Glomerular visceral epithelial cell (primary cell): ENCODE data around the gene PPARA.

Experiments
- DNase-seq: peaks from one replicate; pipeline ENCODE4 v3.0.0-alpha.2; 2016; ENCODE audit errors: extremely low spot score

PPARA gene

DNA sequence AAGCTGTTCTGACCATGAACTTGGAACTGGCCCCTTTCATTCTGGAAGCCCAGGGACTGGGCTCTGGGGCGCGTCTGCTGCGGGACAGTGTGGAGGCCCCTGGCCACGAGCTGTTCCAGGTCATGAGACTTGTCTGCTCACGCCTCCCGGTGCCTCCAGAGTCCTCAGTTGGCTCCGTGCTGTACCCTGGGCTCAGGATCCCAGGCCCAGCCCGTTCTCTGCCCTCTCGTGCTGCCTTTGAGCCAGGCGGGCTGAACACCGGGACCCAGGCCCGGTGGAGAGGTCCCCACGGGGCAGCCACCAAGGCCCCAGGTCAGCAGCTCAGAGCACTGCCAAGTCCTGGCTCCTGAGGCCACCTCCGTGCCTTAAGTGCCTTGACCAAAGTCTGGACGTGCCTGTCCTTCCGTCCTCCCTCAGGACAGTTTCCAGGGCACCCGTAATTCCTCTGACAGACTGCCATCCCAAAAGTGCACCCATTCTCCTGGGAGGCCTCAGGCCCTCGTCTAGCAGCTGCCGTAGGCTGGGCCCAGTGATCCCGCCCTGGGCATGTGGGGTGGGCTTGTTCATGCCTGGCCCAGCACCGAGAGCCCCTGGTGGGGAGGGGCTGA, 36.3 kb upstream of the PPARA start:
- DNase-seq = no peak

DNA sequence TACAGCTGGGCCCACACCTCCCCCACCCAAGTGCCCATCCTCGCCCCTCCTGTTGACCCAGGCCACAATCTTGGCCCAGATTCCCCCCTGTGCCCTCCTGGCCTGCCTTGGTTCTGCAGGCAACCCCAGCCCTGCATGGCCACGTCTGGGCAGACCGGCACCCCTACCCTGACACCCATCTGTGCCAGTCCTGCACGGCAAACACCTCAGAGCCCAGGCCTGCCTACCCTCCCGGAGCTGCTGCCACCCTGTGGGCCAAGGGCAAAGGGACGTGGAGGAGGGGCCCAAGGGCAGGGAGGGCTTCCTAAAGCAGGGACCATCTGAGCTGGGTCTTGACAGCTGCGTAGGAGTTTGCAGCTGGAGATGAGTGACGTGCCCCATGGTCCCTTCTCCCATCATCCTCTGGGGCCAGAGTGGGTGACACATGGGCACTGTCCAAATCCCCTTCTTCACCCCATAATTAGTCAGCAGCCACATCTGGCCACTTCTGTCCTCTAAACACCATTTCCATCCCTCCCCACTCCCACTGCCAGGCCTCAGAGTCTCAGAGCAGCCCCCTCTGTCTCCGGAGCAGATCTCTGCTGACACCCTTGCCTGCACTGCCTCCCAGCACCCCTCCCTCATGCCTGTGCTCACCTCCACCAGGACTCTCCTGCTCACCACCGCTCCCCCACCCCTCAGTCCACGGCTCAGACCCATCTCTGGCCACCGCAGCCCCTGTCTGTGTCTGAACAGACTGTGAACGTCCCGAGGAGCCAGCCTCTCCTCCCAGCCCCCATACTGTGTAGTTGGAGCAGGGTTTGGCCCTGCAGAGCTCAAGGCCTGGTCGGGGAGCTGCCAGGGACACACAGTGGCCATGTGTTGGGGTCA, 35.6 kb upstream of the PPARA start:
- no peak for DNase-seq

DNA sequence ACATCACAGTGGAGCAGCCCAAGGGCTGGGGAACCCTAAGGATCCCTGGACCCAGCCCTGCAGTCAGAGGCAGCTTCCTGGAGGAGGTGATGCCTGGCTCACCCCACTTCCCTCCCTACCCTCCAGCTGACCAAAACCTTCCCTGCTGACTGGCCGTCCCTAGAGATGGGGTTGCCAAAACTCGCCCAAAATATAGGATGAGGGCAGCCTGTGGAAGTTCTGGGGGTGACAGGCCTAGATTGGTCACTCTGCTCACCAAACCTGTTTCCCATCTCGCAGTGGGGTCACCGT, 35.0 kb upstream of the PPARA start:
- no peak for DNase-seq

DNA sequence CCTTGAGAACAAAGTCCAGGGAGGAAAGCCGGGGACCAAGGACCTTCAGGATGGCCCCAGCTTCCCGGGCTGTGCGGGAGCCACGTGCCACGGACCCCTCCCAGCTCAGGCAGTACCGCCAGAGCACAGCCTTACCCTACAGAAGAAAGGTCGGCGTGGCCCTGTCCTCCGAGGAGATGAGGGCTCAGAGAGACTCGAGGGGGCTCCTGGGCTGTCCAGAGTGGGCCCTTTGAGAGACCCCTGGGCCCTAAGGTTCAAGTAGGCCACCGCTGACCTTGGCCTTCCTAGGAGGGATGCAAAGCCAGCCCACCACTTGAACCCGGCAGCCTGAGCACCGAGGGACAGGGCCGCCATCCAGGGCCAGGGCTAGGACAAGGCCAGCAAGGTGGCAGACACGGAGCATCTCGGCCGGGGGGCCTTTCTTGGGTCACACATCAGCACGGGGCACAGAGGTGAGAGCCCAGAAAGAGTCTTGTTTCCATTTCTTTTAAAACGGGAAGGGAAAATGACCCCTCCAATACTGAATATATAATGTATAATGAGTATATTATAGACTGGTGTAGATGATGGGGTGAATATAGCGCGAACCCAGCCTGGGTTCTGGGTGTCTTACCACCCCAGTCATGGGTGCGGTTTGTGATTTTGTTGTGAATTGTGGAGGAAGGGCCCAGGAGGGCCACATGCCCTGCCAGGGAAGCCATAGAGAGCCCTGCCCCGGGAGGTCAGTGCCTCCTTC, 34.4 kb upstream of the PPARA start:
- no peak for DNase-seq

DNA sequence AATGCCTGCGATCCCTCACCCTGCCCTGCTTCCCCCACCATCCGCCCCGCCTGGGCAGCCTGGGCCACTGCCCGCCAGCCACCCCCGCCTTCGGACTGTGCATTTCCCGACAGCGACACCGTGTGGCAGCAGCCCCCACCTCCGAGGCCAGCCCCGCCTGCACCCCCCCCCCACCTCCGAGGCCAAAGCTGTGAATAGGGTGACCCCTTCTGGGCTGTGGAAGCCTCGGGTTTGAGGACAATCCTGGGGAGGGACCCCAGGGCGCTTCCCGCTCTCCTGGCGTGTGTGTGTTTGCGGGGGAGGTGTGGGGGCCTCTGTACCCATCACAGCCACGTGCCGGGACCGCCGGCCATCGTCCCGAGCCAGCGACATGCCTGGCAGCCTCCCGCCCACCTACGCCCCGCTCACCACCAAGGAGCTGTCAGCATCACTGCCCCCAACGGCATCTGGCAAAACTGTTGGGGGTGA, 33.8 kb upstream of the PPARA start:
- DNase-seq = peak; percentile 90

DNA sequence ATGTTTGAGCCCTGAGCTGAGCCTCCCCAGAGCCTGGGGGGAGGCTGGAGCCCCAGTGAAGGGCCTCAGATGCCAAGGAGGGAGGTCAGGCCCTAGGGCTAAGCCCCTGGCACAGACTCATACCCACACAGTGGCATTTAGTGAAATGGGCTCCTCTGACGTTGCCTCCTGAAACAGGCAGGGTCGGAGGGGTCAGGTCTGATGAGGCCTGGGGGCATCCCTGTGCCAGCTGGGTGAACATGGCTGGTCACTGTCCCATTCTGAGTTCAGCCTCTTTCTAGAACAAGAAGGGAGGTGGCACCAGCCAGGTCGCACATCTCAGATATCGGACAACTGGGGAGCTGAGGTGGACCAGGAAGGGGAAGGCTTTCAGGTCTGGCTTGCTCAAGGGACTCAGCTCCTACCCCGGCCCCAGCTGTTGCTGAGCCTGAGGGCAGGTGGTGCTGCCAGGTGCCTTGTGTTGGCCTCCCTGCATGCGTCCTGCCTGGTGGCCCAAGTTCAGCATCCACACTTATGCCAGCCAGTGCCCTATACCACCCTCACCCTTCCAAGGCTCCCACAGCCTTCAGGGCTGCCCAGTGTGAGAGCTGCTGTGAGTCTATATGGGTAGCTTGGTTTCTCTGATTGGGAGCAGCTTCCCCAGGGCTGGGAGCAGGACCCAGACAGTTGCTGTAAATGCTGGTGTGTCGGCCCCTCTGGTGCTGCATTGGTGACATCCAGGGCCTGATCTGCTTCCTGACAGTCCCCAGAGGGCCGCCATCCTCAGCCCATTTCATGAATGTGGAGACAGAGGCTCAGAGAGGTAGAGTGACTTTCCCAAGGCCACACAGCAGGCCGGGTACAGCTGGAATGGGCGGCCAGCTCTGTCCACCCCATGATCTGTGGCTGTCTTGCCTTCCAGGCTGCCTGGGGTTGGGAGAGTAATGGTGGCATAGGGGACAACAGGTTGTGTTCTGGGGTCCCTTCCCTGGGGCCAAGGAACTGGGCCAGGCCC, 32.8 kb upstream of the PPARA start:
- DNase-seq = no peak

DNA sequence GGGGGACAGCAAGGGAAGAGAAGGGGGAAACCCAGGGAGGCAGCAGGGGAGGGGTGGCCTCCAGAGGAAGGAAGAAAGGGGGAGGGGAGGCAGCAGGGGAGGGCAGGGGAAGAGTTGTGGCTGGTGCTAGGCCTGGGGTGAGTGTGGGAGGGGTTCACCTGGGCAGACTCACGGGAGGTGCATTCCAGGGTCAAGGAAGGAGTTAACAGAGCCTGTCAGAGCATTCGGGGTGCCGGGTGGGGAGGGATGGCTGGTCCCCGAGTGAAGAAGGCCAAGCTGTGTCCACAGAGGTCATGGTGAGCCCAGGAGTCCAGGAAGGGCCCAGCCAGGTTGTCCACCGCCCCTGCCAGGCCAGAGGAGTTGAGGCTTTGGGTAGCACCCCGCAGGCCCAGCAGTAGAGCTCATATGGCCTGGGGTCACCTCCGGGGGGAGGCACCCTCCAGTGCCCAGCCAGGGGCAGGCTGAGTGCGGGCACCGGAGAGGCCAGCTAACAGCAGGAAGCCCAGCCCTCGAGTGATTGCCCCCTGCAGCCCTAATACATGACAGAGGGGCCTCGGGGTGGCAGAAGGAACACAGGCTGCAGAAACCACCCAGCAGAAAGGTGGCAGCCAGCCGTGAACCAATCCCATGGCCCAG, 31.1 kb upstream of the PPARA start:
- no peak for DNase-seq

DNA sequence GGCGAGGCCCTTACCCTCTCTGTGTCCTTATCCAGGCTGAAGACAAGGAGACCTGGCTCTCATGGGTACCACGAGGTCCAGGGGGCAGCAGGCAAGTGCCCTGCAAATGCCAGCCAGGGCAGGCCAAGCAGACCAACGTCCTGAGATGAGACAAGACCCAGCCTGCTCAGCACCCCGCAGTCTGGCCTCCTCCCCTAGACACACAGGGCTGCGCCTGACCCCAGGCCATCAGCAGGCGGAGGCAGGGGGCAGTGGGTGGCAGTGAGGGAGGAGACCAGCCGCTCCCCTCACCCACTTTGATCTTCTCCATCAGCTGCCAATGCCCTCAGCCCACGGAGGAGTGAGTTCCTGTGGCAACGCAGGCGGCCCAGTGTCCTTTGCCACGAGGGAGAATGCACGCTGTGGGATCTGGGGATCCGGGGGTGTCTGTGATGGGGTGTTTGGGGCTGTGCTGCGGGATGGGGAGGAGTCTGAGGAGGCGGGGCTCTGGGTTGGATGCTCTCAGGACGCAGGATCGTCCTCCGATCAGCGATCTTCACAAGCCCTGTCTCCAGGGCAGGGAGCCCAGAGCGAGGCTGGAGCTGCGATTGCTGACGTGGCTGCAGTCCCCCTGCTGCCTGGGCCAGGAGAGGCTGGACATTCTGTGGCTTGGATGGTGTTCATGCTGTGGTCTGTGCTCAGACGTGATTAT, 30.5 kb upstream of the PPARA start:
- DNase-seq = no peak

DNA sequence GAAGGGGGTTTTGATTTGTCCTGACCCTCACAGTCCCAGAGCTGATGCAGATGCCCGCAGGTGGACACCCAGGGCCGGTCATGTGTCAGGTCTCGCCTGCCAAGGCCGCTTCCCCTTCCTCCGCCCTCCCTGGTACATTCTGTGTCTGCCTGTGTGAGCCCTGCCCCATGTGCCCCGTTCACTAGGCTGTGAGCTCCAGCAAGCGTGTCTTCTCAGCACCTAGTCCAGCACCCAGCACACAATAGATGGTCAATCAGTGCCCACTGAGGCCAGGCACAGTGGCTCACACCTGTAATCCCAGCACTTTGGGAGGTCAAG, 29.9 kb upstream of the PPARA start:
- no peak for DNase-seq

DNA sequence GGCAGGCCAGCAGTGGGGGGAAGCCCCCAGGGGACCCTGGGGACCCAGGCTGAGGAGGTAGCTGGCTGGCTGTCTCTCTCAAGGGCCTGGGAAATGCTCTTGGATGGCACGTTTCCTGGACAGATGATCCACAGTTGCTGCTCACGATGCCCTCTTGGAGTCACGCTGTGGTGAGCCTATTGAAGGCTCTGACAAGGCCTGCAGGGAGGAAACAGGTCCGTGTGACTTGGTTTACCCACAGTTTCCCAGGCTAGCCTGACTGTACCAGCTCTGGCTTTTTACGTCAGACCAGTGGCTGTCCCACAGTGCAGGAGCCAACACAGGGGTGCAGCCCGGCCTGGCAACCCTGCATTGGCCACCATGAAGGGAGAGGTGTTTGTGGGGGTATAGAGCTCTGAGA, 29.2 kb upstream of the PPARA start:
- DNase-seq = no peak

DNA sequence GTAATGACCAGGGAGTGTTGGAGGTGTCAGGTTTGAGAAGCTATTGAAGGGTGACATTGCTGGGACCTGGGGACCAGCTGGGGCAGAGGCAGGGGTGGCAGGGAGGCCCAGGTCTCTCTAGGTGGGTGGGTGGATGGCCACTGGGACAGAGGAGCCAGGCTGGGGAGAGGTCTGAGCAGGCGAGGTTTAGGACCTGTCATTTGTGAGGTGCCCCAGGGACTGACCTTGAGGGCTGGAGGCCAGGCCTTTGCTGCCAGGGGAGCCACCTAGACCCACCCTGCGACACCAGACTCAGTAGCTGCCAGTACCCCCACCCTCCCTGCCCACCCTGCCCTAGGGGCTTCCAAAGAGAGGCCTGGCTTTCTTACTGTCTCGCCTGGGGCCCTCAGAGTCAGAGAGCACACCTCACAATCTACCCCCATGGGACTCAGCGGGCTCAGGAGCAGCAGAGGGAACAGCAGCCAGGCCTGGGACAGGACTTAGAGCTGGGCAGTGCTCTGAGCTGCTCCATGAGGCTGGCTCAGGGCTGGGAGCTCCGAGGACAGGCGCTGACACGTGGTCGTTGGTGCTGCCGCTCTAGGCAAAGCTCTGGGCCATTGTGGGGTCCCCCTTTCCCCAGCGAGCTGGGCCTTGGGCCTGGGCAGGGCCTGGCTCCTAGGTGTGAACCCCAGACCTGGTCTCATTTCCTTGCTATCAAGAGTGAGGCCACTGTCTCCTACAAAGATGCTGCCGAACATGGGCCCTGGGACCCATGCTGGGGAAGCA, 28.6 kb upstream of the PPARA start:
- DNase-seq = no peak

DNA sequence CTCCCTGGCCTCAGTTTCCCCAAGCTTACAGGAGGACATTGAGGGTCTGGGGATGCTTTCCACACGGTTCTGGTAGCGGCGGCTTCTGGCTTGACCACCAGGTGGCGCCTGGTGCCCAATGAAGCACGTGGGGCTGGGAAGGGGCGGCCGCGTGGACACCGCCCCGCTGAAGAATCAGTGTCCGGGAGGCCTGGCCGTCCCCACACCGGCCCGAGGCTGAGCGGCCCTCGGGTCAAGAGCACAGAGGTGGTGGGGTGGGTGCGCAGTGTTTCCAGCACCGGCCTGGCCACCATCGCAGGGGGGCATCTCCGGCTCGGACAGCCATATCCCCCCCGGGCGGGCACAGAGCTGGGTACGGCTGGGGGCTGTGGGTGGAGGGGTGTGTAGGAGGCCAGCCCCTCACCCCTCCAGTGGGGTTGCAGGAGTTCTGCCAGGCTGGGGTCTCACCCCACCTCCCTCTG, 27.8 kb upstream of the PPARA start:
- peak; percentile 66 for DNase-seq

DNA sequence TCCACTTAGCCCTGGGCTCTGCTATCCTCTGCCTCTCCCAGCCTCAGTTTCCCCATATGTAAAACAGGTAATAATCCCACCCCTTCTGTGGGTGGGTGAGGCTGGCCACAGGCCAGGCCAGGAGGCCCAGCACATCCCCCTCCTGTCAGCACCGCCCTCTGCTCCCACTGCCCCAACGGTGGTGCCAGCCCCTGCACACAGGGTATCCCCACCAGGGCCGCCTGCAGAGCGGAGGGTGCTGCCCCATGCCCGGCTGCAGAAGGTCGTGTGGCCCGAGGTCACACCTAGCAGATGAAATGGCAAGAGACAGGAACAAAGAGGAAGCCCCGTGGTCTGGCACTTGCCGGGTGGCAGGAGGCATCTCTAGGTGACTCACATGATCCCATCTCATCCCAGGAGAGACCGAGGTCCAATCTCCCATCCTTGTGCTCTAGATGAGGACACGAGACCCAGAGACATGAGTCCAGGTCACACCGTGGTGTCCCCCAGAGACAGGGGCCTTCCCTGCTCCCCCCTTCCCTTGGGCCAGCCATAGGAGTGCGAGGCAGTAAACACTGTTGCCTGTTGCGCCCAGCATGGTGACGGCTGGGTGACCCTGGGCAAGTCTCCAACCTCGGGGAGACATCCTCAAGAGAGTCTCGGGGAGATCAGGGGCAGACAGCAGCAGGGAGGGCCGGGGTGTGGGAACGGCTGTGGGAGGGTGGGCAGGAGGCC, 27.2 kb upstream of the PPARA start:
- DNase-seq = no peak

DNA sequence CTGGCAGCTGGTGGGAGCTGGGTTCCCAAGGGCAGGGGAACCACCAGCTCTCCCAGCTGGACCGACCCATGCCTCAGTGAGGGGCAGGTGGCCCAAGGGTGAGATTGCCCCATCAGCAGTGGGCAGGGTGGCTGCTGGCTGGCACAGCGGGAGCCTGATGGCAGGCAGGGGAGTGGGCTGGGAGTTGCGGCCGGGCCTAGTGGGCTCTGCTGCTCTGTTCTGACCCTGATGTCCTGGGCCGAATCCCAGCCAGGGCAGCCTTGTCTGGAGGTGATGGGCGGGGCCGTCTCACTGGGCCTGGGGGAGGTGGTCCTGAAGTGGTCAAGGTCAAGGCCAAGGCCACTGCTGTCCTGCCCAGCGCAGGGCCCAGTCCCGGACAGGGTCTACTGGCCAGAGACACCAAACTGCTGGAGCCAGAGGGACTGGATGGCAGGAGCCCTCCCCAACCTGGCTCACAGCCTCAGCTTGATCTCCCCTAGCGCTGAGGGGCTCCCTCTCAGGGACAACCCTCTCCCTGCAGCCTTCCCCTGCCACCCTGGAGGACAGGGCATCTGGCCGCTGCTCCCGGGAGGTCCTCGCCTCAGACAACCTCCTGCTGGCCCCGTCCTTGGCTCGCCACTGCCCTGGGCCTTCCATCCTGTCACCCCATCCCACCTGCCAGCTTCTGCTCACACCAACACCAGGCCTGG, 26.5 kb upstream of the PPARA start:
- no peak for DNase-seq

DNA sequence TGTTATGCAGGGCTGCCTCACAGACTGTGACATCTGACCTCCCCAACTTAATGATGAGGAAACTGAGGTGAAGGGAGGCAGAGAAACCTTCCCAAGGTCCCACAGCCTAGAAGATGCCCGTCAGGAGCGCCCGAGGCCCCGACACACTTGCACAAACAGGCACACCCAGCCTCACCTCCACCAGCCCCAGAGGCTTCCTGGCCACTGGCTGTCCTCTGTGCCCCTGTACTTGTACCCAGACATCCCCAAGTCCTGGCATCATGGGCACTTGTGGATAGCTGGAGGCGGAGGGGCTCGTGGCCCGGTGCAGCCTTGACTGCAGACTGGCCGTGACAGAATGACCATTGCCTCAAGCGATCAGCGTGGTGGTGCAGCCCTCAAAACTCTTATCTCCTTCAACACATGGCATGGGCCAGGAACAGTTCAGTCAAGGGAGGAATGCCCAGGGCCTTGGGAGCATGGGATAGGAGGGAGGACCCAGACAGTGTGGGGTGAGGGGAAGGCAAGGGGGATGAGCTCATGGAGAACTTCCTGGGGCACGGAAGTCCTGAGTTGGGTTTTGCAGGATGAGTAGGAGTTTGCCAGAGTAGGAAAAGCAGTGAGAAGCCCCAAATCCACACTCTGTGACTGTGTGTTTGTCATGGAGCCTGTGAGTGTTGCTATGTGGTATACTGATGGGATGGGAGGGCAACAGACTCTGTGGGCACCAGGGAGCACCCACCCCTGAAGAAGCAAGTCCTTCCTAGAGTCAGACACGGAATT, 25.8 kb upstream of the PPARA start:
- DNase-seq = no peak

DNA sequence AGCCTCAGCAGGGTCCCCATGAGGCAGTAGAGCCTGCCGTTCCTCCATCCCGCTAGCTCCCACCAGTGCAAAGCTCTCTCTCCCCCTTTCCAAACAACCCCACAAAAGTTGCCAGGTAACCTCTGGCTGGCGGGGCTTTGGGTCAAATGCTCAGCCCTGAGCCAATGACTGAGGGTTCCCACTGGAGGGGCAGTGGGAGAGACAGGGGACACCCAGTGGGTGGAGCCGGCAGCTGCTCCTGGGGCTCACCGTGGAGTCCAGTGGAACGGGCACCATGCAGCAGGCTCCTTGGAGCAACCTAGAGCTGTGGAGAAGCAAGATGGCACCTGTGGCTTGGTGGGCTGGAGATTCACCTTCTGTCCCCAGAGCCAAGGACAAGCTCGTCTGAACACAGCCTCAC, 25.0 kb upstream of the PPARA start:
- DNase-seq = no peak

DNA sequence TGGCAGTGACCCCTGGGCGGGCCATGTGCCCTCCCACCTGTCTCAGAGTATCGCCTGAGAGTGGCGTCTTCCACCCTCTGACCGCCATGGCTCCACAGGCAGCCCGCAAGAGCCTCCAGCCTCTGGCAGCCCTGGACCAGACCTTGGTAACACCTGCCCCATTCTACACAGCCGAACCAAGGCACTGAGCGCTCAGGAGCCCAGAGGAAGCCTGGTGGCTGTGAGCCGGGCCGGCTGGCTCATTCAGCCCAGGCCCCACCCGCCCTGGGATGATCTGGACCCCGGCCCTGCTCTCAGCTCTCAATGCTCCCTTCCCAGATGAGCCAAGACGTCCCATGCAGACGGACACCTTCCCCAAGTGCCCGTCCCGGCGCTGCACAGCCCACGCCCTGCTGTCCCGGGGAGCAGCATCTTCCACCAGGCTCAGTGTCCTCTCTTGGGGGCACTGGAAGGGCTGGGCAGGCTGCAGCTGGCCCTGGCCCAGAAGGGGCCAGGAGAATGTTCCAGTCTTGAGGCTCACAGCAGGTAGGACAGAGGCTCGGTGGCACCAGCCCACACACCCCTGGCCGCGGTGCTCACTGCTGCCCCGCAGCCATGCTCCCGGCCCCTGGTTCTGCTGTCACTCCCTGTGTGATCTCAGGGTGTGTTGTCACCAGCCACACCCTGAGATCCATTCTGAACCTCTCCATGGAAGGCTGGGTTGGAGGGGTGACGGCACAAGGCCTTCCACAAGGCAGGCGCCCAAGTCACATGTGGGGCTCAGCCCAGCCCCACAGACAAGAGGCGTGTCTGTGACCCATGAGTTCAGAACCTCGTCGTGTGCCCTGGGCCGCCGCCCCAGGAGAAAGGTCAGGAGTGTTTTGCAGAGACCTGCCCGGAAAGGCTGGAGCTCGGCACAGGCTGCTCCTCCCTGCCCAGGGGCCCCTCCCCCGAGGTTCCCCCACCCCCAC, 24.2 kb upstream of the PPARA start:
- no peak for DNase-seq
